Measurements from ENCODE around the gene RNPS1.
"Not testable (repeated sequence)": the region's sequence is repeated elsewhere in the genome, so short reads cannot be mapped to it uniquely, and the experiment has no call there.

The RNPS1 gene

DNA sequence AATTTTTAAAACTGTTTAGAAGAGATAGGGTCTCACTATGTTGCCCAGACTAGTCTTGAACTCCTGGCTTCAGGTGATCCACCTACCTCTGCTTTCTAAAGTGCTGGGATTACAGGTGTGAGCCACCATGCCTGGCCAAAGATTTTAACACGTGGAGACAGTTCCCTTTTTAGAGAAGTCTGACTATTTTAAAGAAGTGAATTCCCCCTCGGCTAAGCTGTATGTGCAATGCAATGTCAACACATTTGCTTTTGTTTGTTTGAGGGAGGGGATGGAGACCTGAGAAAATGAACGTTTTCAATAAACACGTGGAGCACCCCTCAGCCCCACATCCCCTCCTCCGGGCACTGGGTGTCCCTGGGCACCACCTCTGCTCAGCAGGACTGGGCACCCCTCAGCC, 14.3 kb upstream of the RNPS1 start:
- no peak for DNase-seq

DNA sequence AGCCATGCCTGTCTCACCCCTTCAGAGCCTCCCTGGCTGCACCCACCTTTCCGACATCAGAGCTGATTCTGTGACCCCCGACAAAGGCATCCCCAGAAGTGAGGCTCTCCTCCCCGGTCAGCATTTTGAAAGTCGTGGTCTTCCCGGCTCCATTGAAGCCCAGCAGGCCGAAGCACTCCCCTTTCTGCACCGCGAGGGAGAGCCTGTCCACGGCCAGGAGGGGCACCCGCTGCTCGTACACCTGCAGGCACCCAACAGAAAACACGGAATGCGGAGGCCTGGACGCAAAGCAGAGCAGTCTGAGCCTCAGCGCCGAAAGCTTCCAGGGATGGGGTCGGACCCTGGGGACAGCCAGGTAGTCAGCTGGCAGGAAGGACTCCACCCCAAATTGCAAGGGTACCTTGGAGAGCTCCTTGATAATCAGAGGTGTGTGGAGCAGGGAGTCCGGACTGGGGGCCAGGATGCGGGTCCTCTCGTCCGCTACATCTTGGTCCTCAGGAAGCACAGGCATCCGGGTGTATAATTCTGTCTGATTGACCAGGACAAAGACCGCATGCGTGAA, 13.1 kb upstream of the RNPS1 start:
- no peak for DNase-seq

DNA sequence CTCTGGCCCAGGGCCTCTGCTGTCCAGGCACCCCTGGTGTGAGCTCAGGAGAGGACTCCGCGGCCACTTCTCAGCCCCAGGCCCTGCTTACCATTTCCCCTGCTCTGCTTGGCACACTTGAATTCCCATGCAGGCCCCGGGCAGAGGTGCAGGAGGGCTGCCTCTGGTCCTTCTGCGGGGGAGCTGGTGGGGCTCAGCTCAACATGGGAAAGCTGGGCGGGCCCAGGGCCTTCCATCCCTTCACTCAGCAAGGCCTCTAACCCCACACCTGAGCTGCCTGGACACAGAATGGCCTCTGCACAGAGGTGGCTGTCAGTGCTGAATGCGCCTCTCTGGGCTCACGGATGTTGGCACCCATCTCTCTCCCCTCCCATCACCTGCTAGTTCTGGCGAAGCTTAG, 12.5 kb upstream of the RNPS1 start:
- DNase-seq, result no peak

DNA sequence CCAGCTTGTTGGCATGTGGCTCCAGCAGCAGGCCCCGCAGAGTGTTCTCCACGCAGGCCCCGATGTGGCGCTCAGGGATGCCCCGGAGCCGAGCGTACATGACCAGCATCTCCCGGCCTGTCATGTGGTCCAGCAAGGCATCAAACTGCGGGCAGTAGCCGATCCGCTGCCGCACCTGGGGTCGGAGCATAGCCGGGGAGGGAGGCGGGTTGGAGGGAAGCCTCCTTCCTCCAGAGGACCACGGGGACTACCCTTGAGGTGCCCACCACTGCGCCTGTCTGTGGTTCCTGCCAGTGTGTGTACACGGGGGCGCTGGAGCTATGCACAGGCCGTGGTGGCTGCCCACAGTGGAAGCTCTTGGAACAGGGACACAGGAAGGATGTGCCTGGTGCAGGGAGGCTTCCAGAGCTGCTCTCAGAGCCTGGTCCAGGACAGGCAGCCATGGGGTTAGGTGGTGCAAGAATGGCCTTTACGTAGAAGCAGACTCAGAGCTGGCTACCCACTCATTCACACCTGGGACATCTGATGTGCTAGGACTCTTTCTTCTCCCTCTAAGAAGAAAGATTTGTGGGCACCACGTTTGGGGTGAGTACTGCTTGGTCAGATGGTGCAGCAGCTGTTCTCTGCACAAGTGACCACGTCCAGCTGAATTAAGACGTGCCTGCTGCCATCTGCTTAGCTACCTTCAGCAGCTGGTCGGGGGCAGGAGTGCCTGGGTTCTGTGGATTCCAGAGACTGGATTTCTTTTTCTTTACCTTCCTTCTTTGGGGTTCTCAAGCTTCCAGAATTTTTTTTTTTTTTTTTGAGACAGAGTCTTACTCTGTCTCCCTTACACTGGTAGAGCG, 11.3 kb upstream of the RNPS1 start:
- DNase-seq, result no peak

DNA sequence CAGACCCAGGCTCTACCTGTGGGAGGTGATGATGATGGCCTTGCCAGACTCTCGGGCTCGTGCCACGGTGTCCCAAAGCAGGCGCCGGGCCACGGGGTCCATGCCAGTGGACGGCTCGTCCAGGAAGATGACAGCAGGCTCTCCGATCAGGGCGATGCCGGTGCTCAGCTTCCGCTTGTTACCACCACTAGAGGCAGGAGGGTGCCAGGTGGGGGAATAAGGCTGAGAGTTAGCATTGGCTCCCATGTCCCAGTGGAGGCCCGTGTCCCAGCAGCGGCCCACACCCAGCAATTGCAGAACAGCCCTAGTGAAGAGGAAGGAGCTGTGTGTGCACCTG, 10.3 kb upstream of the RNPS1 start:
- no peak for DNase-seq

DNA sequence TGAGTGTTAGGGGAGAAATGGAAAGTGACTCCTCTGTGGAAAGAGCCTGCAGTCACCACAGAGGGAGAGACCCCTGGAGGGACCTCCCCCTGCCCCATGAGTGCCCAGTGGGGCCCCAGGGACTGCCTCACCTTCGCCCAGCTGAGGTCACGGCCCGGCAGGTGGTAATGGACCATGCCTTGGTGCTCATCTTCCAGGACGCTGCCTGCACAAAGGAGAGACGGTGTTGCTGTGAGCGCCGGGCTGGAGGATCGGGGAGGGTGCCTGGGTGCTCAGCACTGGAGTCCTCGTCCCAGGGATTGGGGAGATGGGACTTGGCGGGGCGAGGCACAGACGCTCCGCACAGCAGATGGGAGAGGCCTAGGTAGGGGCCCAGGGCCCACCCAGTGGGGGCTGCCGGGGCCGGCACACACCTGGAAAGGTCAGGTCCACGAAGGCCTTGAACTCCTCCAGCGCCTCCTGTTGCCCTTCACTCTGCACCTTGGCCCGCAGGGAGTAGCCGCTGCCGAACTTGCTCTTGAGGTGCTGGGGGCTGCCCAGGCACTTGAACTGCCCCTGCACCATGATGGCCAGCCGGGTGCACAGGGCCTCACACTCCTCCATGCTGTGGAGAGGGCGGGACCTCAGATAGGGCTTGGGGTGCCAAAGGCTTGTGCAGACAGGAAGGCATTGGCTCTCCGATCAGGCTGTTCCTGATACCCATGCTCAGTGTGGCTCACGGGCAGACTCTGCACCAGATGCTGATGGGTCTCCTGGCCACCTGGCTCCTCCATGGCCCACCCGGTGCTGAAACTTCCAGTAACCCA, 9.7 kb upstream of the RNPS1 start:
- DNase-seq, result no peak

DNA sequence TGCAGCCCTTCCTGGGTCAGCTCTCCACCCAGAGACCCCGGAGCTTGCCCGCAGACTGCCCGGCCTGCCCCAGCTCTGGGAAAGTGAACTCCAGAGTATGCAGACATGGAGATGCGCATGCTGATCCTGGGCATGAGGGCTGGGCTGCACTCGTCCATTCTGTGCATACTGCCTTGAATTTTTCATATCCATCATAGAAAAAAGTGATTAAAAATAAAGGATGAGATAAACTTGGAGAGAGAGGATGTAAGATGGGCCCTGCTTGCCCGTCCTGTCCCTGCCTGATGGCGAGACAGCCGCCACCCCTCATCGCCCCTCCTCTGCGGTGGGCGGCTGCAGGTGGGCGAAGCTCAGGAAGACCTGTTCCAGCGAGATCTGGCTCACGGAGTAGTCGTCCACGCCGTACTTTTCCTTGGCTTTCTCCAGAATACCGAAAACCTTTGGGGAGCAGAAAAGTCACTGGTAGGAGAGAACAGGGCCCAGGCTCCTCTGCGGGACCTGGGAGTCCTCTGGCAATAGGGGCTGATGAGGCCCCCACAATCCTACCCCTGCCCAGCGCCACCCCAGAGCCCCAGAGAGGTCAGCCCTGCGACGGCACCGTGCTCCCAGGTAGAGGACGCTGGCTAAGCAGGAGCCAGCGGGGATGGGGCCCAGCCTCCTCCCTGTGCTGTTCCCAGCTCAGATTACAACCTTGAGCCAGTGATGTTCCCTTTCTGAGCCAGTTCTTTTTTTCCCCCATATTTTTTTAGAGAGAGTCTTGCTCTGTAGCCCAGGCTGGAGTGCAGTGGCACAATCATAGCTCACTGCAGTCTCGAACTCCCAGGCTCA, 8.7 kb upstream of the RNPS1 start:
- no peak for DNase-seq

DNA sequence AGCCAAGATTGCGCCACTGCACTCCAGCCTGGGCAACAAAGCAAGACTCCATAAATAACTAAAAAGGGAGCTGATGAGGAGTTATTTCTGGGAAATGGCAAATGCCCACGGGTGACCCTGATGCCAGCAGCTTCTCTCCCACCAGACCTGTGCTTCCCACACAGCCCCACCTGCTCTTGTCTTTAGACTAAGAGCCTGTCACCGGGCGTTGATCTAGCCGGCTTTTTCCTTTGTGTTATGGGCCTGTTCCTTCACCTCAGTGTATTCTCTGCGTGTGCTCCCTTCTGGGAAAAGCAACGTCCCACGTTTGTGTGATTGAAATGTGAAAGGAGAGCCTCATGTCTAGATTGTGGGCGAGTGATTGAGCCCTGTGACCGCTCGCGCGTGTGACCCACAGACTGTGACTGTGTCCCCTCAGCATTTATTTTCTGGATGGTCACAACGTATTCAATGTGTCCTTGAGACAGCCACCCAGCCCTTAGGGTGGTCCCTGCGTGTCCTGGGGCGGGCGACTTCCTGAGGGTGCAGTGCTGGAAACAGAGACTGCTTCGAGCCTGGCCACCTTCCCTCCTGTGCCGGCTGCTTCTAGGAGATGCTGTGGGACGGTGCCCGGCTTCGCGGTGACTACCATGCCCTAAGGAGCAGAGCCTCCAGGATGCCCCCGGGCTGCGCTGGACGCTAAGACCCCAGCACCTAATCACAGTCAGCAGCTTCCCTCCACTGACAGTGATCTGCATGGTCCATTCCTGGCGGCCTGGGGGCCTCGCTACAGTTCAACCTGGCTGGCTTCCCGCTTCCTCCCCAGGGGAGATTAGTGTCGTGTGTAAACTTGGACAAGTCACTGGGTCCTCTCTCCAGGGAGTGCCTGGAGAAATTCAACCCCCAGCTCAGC, 7.8 kb upstream of the RNPS1 start:
- DNase-seq, result no peak

DNA sequence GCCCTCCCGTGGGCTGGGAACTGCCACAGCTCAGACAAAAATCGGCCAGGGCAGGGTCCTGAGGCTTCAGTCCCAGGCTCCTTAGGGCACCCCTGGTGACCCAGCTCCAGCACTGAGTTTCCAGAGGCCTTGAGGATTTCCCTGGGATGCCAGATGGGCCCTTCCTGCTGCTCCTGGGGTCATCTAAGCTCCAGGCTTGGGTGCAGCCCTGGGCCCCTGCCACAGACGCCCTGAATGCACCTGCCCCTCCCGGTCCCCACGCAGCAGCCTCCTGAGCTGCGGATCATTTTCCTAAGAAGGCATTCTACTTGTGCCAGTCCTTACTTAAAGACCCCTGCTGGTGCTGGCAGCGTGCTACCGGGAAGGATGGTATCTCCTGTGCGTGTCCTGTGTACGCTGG, 6.0 kb upstream of the RNPS1 start:
- DNase-seq, result no peak

DNA sequence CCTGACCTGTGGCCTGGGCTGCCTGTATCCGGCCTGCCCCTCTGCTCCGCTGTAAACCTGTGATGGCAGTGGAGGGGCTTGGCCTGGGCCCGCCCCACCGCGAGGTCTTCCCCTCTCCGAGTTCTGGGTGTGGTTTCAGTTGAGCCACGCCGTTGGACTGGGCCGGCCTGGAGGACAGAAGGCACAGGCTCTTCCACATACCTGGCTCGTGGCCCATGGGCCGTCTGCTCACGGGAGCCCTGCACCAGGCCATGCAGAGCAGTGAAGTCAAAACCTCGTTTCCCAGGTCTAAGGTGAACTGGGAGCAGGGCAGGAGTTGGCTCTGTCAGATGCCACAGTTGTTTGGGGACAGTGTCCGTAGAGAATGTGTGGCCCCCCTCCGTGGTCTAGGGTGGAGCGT, 5.6 kb upstream of the RNPS1 start:
- DNase-seq, result no peak

DNA sequence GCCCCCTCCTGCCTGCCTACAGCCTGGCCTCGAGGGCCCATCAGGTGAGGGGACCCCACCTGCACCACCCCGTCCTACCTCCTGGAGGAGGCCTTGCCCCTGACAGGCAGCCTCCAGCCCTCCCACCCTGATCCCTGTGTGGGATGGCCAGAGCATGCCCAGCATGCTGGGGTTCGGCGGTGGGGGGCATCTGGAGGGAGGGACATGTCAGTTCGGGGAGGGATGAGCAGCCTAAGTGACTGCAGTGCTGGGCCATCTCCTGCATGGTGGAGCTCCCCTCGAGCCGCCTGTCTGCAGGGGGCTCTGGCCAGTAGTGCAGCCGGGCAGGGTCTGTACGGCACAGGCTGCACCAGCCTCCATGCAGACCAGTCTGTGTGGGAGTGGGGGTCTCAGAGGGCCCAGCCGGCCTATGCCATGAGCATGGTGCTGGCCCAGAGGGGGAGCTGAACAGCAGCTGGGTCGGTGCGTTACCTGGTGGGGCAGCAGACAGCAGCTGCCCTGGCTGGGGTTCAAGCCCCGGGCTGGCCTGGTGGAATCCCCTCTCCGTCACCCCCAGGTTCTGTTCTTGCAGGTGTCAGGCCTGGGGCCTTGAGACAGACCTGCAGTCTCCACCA, 4.0 kb upstream of the RNPS1 start:
- DNase-seq, result no peak

DNA sequence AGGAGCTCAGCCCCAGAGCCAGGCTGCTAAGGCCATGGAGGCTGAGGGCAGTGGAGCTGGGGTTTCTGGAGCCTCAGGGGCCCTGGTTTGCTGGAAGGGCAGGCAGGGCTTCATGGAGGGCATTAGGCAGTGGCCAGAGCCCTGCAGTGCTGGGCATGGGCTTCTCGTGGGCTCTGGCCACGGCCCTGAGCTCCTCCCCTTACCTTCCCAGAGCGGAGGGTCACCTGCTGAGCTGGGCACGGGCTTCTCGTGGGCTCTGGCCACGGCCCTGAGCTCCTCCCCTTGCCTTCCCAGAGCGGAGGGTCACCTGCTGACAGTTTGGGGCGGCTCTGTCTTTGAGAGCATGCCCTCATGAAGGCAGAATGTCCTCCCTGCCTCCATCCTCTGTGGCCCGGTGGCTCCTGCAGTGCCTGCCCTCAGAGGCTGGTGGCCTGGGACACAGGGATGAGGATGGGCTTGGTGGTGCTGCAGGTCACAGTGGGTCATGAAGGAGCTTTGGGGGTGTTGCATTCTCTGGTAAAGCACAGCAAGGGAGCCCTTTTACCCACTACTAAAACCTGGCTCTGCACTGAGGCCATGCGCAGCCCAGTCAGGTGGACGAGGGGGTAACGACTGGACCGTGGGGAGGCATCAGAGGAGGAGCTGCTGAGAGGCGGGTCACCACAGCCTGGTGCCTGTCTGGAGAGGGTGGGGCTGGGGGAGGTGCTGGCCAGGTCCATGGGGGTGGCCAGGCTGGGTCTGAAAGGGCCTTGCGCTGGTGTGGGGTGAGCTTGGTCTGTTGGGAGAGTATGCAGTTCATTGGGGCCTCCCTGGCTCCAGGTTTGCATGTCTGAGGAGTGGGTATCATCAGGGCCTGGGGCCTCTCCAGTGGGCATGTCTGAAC, 2.9 kb upstream of the RNPS1 start:
- DNase-seq, result no peak

DNA sequence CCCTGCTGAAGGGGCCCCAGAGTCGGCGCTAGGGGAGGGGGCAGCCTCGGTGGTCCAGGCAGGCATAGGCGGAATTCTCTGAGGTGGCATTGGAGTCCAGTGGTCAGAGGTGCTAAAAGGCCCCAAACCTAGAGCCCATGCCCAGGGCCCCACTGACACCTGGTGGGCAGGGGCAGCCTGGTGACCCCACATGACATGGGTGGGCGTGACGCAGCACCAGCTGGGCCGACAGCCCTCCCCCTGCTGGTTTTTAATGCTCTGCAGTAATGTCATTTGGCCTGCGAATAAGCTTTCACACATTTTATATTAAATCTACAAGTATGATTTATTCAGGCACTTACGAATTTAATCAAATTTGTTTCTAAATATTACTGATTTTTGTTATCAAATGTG, 2.1 kb upstream of the RNPS1 start:
- DNase-seq, result no peak

DNA sequence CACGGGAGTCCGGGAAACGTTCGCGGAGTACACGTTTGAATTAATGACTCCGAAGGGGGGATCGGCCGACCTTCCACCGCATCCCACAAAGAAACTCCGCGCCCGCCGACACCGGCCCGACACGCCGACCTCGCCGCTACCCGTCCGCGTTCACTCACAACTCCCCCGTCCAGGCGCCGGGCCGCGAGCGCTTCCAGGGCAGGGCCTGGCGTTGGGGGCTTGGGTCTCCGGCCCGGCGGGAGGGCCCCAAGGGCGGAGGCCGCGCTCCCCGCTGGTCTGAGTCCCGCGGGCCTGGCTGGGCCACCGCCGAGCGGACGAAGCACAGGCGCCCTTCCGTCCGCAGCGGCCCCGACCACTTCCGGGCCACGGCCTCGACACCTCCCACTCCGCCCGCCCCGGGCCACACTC, 417 bp downstream of the RNPS1 start:
- not testable (repeated sequence) for DNase-seq

DNA sequence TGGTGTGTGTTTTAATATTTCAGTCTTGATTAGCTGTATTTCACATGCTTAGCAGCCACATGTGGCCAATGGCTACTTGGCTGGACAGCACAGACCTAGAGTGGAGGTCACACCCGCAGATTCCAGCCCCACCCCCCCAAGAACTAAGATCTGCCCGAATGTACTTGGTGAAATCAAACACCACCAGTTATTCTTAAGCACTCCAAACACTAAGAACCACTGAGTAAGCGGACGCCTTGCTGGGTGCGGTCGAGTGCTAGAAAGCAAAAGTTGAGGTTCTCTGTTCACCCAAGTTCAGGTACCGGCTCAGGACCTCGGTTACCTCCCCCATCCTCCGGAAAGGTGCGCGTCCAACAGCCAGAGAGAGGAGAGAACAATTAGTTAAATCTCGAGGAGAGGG, 1.0 kb downstream of the RNPS1 start:
- DNase-seq, result not testable (repeated sequence)

DNA sequence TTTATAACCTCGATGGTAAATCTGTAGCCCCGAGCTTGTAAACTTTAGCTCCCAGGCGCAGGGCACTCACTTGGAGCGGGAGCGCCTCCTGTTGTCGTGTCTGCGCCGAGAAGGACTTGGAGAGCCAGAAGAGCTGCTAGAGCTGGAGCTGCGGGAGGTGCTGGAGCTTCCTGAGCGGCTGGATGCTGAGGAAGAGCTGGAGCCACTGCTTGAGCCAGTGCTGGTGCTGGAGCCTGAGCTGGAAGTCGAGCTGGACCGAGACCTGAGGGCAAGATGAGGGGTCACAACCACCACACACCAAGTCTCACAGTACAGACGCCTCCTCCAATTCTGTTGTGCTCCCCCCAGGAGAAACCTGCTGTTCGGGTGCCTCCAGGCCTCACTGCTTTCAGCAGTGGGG, 4.9 kb downstream of the RNPS1 start:
- DNase-seq, result not testable (repeated sequence)

DNA sequence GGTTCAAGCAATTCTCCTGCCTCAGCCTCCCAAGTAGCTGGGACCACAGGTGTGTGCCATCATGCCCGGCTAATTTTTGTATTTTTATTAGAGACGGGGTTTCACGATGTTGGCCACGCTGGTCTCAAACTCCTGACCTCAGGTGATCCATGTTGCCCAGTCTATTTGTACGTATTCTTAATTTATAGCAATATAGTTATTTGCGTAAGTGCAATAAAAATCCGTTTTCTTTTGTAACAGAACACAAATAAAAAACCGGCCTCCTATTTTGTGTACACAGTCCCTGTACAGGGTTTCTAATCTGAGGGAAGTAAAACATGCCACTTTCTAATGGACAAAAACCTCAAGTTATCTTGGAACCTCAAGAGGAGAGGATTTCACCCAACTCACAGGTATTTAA, 7.7 kb downstream of the RNPS1 start:
- DNase-seq, result no peak

DNA sequence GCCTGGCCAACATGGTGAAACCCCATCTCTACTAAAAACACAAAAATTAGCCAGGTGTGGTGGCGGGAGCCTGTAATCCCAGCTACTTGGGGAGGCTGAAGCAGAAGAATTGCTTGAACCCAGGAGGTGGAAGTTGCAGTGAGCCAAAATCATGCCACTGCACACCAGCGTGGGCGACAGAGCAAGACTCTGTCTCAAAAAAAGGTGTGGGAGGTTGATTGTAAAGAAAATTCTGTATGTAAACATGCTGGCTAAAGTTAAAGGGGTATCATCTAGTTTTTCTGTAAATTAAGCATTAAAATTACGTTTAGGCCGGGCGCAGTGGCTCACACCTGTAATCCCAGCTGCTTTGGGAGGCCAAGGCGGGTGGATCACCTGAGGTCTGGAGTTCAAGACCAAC, 9.4 kb downstream of the RNPS1 start:
- not testable (repeated sequence) for DNase-seq

DNA sequence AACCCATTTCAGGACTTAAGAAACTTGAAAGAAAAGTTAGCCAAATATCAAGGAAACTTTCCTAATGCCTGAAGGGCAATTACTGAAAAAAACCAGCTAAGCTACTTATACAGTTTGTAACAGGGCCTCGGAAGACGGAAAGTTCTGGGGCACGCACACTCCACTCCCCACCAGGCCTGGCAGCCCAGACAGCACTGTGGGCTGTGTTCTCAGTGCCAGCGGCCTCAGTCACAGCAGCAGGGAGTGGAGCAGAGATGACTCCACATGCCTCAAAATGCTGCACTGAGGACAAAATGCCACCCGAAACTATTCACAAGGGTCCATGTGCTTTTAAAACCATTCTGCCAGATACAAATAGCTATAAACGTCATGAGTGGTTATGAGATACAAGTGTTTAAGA, 10.2 kb downstream of the RNPS1 start:
- DNase-seq, result no peak

DNA sequence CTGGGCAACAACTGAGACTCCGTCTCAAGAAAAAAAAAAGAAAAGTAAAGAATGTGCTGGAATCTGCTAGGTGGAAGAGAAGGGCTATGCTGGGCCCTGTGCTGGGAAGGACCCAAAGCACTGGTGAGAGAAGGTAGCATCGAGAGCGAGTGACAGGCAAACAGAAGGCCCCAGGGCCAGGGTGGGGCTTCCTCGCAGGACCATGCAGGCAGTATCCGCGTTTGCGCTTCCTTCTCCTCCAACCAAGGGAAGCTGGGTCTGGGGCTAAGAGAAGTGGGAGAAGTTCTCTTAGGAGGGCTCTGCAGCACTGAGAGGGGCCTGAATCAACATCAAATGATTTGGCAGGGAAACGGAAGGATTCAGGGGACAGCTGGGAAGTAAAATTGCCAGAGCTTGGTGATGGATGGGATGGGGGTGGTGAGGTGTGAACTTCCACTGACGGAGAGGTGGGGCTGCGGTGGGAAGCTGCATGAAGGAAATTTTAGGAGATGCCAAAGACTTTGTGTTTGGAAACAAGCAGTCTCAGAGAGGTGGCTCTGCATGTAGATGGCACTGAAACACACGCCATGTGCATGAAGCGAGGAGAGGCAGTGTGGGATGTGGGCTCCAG, 11.3 kb downstream of the RNPS1 start:
- DNase-seq, result no peak
